IMR-90 (cell line): ENCODE data around the gene UBE2V1. TPM values are rescaled to one million over a fixed set of nuclear protein-coding genes. Genes with fewer than 3 reads are reported as not detected.

Experiments
- ATAC-seq: fragments of 200-7000 bp; cut with Tn5 transposase; 2 replicates; pipeline ENCODE4 v1.9.1; 2020; ENCODE audit warnings: low read depth, mild to moderate bottlenecking, moderate library complexity
- BruUV-seq: library from RNA; stranded (reverse); fragments of 400-500 nt; replicated peaks from 2 replicates; lab custom pipeline; 2021; lab: Mats Ljungman, UMichigan
- CTCF ChIA-PET: fragments of 300-600 bp; formaldehyde crosslinking; extraction: SDS; loops from one replicate; lab custom pipeline; 2021; ENCODE audit warnings: antibody characterized with exemption; lab: Yijun Ruan, JAX
- POLR2A ChIA-PET: fragments of 300-600 bp; sonication (Branson Sonifier 250); formaldehyde crosslinking; loops from one replicate; lab custom pipeline; 2022; ENCODE audit warnings: antibody characterized with exemption; ENCODE audit not compliant: unreplicated experiment; lab: Charles Lee
- DNase-seq: peaks from one replicate; pipeline ENCODE4 v3.0.0; 2013
- H2AFZ ChIP-seq: replicated peaks from 2 replicates; pipeline ENCODE3; 2013; ENCODE audit warnings: low read length, mild to moderate bottlenecking; ENCODE audit not compliant: poor library complexity
- H2AK5ac ChIP-seq: 2 replicates; pipeline ENCODE4 v1.6.1; 2013; ENCODE audit warnings: low read depth, low read length, inconsistent platforms
- H2AK9ac ChIP-seq: replicated peaks from 2 replicates; pipeline ENCODE3; 2013; ENCODE audit warnings: mild to moderate bottlenecking, low read depth, low read length, moderate library complexity; ENCODE audit not compliant: poor library complexity
- H2BK120ac ChIP-seq: 2 replicates; pipeline ENCODE4 v1.6.1; 2013; ENCODE audit warnings: low read depth, low read length, inconsistent platforms
- H2BK15ac ChIP-seq: 3 replicates; pipeline ENCODE4 v1.6.1; 2013; ENCODE audit warnings: low read depth, low read length, inconsistent platforms
- H2BK20ac ChIP-seq: 2 replicates; pipeline ENCODE4 v1.6.1; 2013; ENCODE audit warnings: low read depth, mild to moderate bottlenecking, inconsistent platforms, low read length, moderate library complexity
- H2BK5ac ChIP-seq: 2 replicates; pipeline ENCODE4 v1.6.1; 2013; ENCODE audit warnings: mild to moderate bottlenecking, low read depth, low read length, inconsistent platforms; ENCODE audit not compliant: poor library complexity, severe bottlenecking
- H3K14ac ChIP-seq: replicated peaks from 2 replicates; pipeline ENCODE4 v1.6.1; 2013; ENCODE audit warnings: low read depth, low read length, inconsistent platforms
- H3K18ac ChIP-seq: 2 replicates; pipeline ENCODE4 v1.6.1; 2013; ENCODE audit warnings: low read depth, low read length, control low read depth
- H3K23ac ChIP-seq: 2 replicates; pipeline ENCODE4 v1.6.1; 2013; ENCODE audit warnings: low read depth, low read length, inconsistent platforms
- H3K27ac ChIP-seq: 2 replicates; pipeline ENCODE4 v1.5.1; 2013; ENCODE audit warnings: mild to moderate bottlenecking, control low read depth, low read length; ENCODE audit not compliant: insufficient read depth
- H3K27me3 ChIP-seq: 2 replicates; pipeline ENCODE4 v1.6.1; 2013; ENCODE audit warnings: low read length; ENCODE audit not compliant: control insufficient read depth, insufficient read depth
- H3K36me3 ChIP-seq: 2 replicates; pipeline ENCODE4 v1.6.1; 2013; ENCODE audit warnings: low read length, mixed read lengths; ENCODE audit not compliant: control insufficient read depth, insufficient read depth
- H3K4ac ChIP-seq: 2 replicates; pipeline ENCODE4 v1.6.1; 2013; ENCODE audit warnings: low read depth, low read length, inconsistent platforms
- H3K4me1 ChIP-seq: 2 replicates; pipeline ENCODE4 v1.6.1; 2013; ENCODE audit warnings: low read length, mixed read lengths; ENCODE audit not compliant: control insufficient read depth, insufficient read depth
- H3K4me2 ChIP-seq: 2 replicates; pipeline ENCODE4 v1.6.1; 2013; ENCODE audit warnings: low read depth, mild to moderate bottlenecking, control low read depth, low read length, moderate library complexity
- H3K4me3 ChIP-seq: 2 replicates; pipeline ENCODE4 v1.5.1; 2013; ENCODE audit warnings: low read depth, mild to moderate bottlenecking, control low read depth, low read length, moderate library complexity; ENCODE audit not compliant: insufficient read depth
- H3K56ac ChIP-seq: 2 replicates; pipeline ENCODE4 v1.6.1; 2013; ENCODE audit warnings: low read length, inconsistent platforms; ENCODE audit not compliant: insufficient read depth; ENCODE audit errors: extremely low read depth
- H3K79me1 ChIP-seq, 2 experiments: 2 replicates each; pipeline ENCODE4 v1.6.1; 2013; ENCODE audit warnings: low read length in 2 of 2, inconsistent platforms in 1 of 2, low read depth in 1 of 2
- H3K9ac ChIP-seq: 2 replicates; pipeline ENCODE4 v1.6.1; 2013; ENCODE audit warnings: low read depth, low read length, control low read depth
- H3K9me1 ChIP-seq: 2 replicates; pipeline ENCODE4 v1.6.1; 2013; ENCODE audit warnings: low read length, inconsistent platforms; ENCODE audit not compliant: insufficient read depth
- H3K9me3 ChIP-seq: 2 replicates; pipeline ENCODE4 v1.6.1; 2013; ENCODE audit warnings: low read length; ENCODE audit not compliant: control insufficient read depth, insufficient read depth
- H4K20me1 ChIP-seq: 2 replicates; pipeline ENCODE4 v1.6.1; 2013; ENCODE audit warnings: low read length, inconsistent platforms; ENCODE audit not compliant: insufficient read depth
- H4K5ac ChIP-seq: 2 replicates; pipeline ENCODE4 v1.6.1; 2013; ENCODE audit warnings: mild to moderate bottlenecking, low read depth, low read length, control low read depth
- H4K8ac ChIP-seq, 2 experiments: 2 replicates each; pipeline ENCODE4 v1.6.1; 2013; ENCODE audit warnings: low read depth in 2 of 2, low read length in 2 of 2, control low read depth in 1 of 2, inconsistent platforms in 1 of 2
- H4K91ac ChIP-seq: 2 replicates; pipeline ENCODE4 v1.6.1; 2013; ENCODE audit warnings: low read depth, low read length, inconsistent platforms; ENCODE audit not compliant: insufficient read depth
- BHLHE40 ChIP-seq: fragments of 150-350 bp; IDR thresholded peaks from 2 replicates; pipeline ENCODE4 v1.6.1; 2016; ENCODE audit warnings: mild to moderate bottlenecking, low read depth, low read length
- CEBPB ChIP-seq: IDR thresholded peaks from 2 replicates; pipeline ENCODE4 v1.6.1; 2012; ENCODE audit warnings: low read depth, low read length, improper control_type of control experiment
- CHD1 ChIP-seq: IDR thresholded peaks from 2 replicates; pipeline ENCODE4 v1.6.1; 2012; ENCODE audit warnings: low read depth, low read length, improper control_type of control experiment
- CTCF ChIP-seq: conservative IDR thresholded peaks from 2 replicates; pipeline ENCODE4 v1.5.1; 2012; ENCODE audit warnings: mild to moderate bottlenecking, low read depth, low read length, improper control_type of control experiment
- ELK1 ChIP-seq: fragments of 150-350 bp; IDR thresholded peaks from 2 replicates; pipeline ENCODE4 v1.6.1; 2016; ENCODE audit warnings: low read depth, mild to moderate bottlenecking, low read length, moderate library complexity, borderline replicate concordance
- FOS ChIP-seq: fragments of 150-350 bp; IDR thresholded peaks from 2 replicates; pipeline ENCODE4 v1.6.1; 2016; ENCODE audit warnings: low read depth, low read length
- MAFK ChIP-seq: IDR thresholded peaks from 2 replicates; pipeline ENCODE4 v1.6.1; 2012; ENCODE audit warnings: low read depth, low read length, improper control_type of control experiment
- MAZ ChIP-seq: IDR thresholded peaks from 2 replicates; pipeline ENCODE4 v1.6.1; 2012; ENCODE audit warnings: low read depth, mild to moderate bottlenecking, low read length, improper control_type of control experiment, moderate library complexity, borderline replicate concordance
- MXI1 ChIP-seq: IDR thresholded peaks from 2 replicates; pipeline ENCODE4 v1.6.1; 2012; ENCODE audit warnings: low read depth, mild to moderate bottlenecking, low read length, moderate library complexity, borderline replicate concordance
- NFE2L2 ChIP-seq: fragments of 150-350 bp; IDR thresholded peaks from 2 replicates; pipeline ENCODE4 v1.6.1; 2016; ENCODE audit warnings: low read depth, mild to moderate bottlenecking, low read length
- POLR2A ChIP-seq: IDR thresholded peaks from 2 replicates; pipeline ENCODE4 v1.6.1; 2012; ENCODE audit warnings: mild to moderate bottlenecking, low read depth, low read length
- RAD21 ChIP-seq: IDR thresholded peaks from 2 replicates; pipeline ENCODE4 v1.6.1; 2012; ENCODE audit warnings: low read length, improper control_type of control experiment
- RCOR1 ChIP-seq: IDR thresholded peaks from 2 replicates; pipeline ENCODE4 v1.6.1; 2012; ENCODE audit warnings: mild to moderate bottlenecking, low read length, improper control_type of control experiment; ENCODE audit not compliant: insufficient replicate concordance
- SMC3 ChIP-seq: fragments of 150-350 bp; IDR thresholded peaks from 2 replicates; pipeline ENCODE4 v1.6.1; 2016; ENCODE audit warnings: low read depth, mild to moderate bottlenecking, antibody characterized with exemption, low read length, moderate library complexity
- USF2 ChIP-seq: fragments of 150-350 bp; IDR thresholded peaks from 2 replicates; pipeline ENCODE4 v1.6.1; 2017; ENCODE audit warnings: mild to moderate bottlenecking, antibody characterized with exemption, low read length, low read depth
- WGBS, 2 experiments: methylation state at CpG; one replicate each; pipeline versions ENCODE4 v1.1.5 to v1.1.7; 2013; ENCODE audit warnings: missing lambda C conversion rate in 2 of 2; ENCODE audit not compliant: insufficient read length in 1 of 2; ENCODE audit errors: extremely low coverage in 2 of 2; 5-methylcytosine and 5-hydroxymethylcytosine counted together
- dilution Hi-C: fragments of 300-500 bp; cut with HindIII; formaldehyde crosslinking; loops from one replicate; pipeline ENCODE4 v1.14.3; 2018; ENCODE audit warnings: low sequenced_read_pairs; ENCODE audit not compliant: unreplicated experiment
- in situ Hi-C: fragments of 300-500 bp; cut with MboI; formaldehyde crosslinking; loops from 3 replicates; pipeline ENCODE4 v1.14.3; 2019; ENCODE audit warnings: low sequenced_read_pairs, inconsistent platforms, mixed read lengths
- intact Hi-C: fragments of 100-400 bp; cut with micrococcal nuclease; formaldehyde crosslinking; loops from 2 replicates; pipeline ENCODE4 v1.10.0; 2022
- polyA plus RNA-seq, 3 experiments: library from polyadenylated mRNA; depleted of rRNA; stranded (reverse); fragments of >200 nt; gene quantifications; 2 replicates each; pipeline ENCODE4 v1.2.3, GENCODE V29; 2012; ENCODE audit warnings: low replicate concordance in 1 of 3
- total RNA-seq: library from RNA; depleted of rRNA; stranded (reverse); fragments of >200 nt; gene quantifications from 2 replicates; pipeline ENCODE4 v1.2.3, GENCODE V29; 2012

The UBE2V1 gene
- total and polyA plus RNA-seq, 2 of the 4 experiments (the other 2 are of a cell fraction): 20.1 to 138 TPM

- Histone ChIP-seq H3K9me1 (peaks cover 7% of the 10 kb centered on the region), H3K4ac (no peak overlapping the region), H3K18ac (no peak overlapping the region), H2AFZ (no peak overlapping the region), H2BK15ac (no peak overlapping the region), H3K9ac (no peak overlapping the region), H3K14ac (no peak overlapping the region), H3K79me1 (peaks cover 17 to 32% of the 10 kb centered on the region in 2 experiments), H2BK20ac (no peak overlapping the region), H3K36me3 (no peaks in the 10 kb centered on the region; the same call in 1 of the 2 replicates), H2AK9ac (no peak overlapping the region), H3K4me1 (peaks cover 11% of the 10 kb centered on the region), H3K9me3 (no peaks in the 10 kb centered on the region), H3K4me3 (no peak overlapping the region), H3K4me2 (no peak overlapping the region), H3K23ac (no peak overlapping the region), H2BK5ac (no peak overlapping the region), H3K27me3 (no peaks in the 10 kb centered on the region), H4K8ac (no peak overlapping the region), H4K91ac (no peak overlapping the region), H3K27ac (no peak overlapping the region), H4K20me1 (0 out of 2 replicates have a peak, but pooled peaks cover 4% of the 10 kb centered on the region), H2BK120ac (no peak overlapping the region), H4K5ac (no peak overlapping the region), H2AK5ac (no peak overlapping the region), H3K56ac (no peak overlapping the region)
- no TSS peak for BruUV-seq
- intact Hi-C loops (no loop called here), in situ Hi-C loops (no loop called here), dilution Hi-C loops (no loop called here)
- WGBS, 2 experiments: no CpG with 5 or more reads among the region's 2 CpGs
- ATAC-seq (no peak), DNase-seq (no peak)
- TF ChIP-seq CTCF (no peak), FOS (no peak), ELK1 (no peak), MAZ (no peak), CHD1 (no peak), SMC3 (no peak), POLR2A (no peak), MAFK (no peak), RCOR1 (no peak), USF2 (no peak), RAD21 (no peak), CEBPB (no peak), MXI1 (no peak), NFE2L2 (no peak), BHLHE40 (no peak)
- CTCF ChIA-PET: no interaction called here
- POLR2A ChIA-PET: no interaction called here
Measured at GRCh38 chr20:50118203-50118602, 5.3 kb upstream of the UBE2V1 start.
